ENCODE measurements around the gene EIF3F. TPM values are rescaled to one million over a fixed set of nuclear protein-coding genes. Genes with fewer than 3 reads are reported as not detected.

The EIF3F gene
- total and polyA plus RNA-seq, 8 donors, result 153 to 400 (median 347) TPM

GRCh38 chr11:8045839-8046238 is 58.7 kb downstream of the EIF3F start:
- intact Hi-C loops (cut with DNase I), result no loop called here
- Histone ChIP-seq H3K4me1 (no peaks in the 10 kb centered on the region), H3K27me3 (no peaks in the 10 kb centered on the region), H3K9me3 (no peaks in the 10 kb centered on the region), H3K27ac (no peak overlapping the region), H3K4me3 (no peak overlapping the region), H3K36me3 (no peaks in the 10 kb centered on the region)
- ATAC-seq (no peak), DNase-seq (no peak)
- TF ChIP-seq CTCF (IDR thresholded peaks at IDR 0.05), result no peak

- TF ChIP-seq CTCF (IDR thresholded peaks at IDR 0.05), result no peak
- H3K27ac ChIP-seq, result no peak overlapping the region
- no peaks in the 10 kb centered on the region for H3K27me3 ChIP-seq
- no peak overlapping the region for H3K4me3 ChIP-seq
- H3K4me1 ChIP-seq, result no peaks in the 10 kb centered on the region
- DNase-seq, result no peak
- H3K9me3 ChIP-seq, result no peaks in the 10 kb centered on the region
- intact Hi-C loops (cut with DNase I), result no loop called here
- H3K36me3 ChIP-seq, result no peaks in the 10 kb centered on the region
- no peak for ATAC-seq
Observed at GRCh38 chr11:8047382-8047781, 60.2 kb downstream of the EIF3F start.

GRCh38 chr11:8049084-8049483 is 61.9 kb downstream of the EIF3F start:
- no peak overlapping the region for H3K4me3 ChIP-seq
- no peak overlapping the region for H3K27ac ChIP-seq
- TF ChIP-seq CTCF (IDR thresholded peaks at IDR 0.05), result no peak
- no peaks in the 10 kb centered on the region for H3K9me3 ChIP-seq
- H3K27me3 ChIP-seq, result no peaks in the 10 kb centered on the region
- DNase-seq (no peak), ATAC-seq (no peak)
- H3K4me1 ChIP-seq, result no peaks in the 10 kb centered on the region
- intact Hi-C loops (cut with DNase I), result no loop called here
- H3K36me3 ChIP-seq, result no peaks in the 10 kb centered on the region

Other genes starting within 250 kb of the EIF3F start
- gene OR5P2, start 190.4 kb upstream of the EIF3F start, total RNA-seq, result 1 to 10 TPM in 1 of 2 donors, under 1 TPM in 1; 0.52 to 2.3 TPM
- gene OR5P2, start 190.4 kb upstream of the EIF3F start, polyA plus RNA-seq (ENCODE audit: insufficient read length in 6 of 6), result under 1 TPM in 5 of 6 donors, not detected in 1; 0.15 to 0.31 (median 0.24) TPM
- 1 to 10 TPM in 1 of 2 donors, not detected in 1; 2.9 TPM for gene OR5P3, start 156.5 kb upstream of the EIF3F start, total RNA-seq
- under 1 TPM in 1 of 6 donors, not detected in 5; 0.23 TPM for gene OR5P3, start 156.5 kb upstream of the EIF3F start, polyA plus RNA-seq (ENCODE audit: insufficient read length in 6 of 6)
- not detected for gene OR10A6, start 56.1 kb upstream of the EIF3F start, total RNA-seq
- gene OR10A6, start 56.1 kb upstream of the EIF3F start, polyA plus RNA-seq (ENCODE audit: insufficient read length in 6 of 6), result under 1 TPM; 0.03 to 0.08 (median 0.07) TPM
- gene OR10A3, start 45.6 kb upstream of the EIF3F start, total RNA-seq, result not detected
- under 1 TPM in 4 of 6 donors, not detected in 2; 0.04 to 0.13 (median 0.06) TPM for gene OR10A3, start 45.6 kb upstream of the EIF3F start, polyA plus RNA-seq (ENCODE audit: insufficient read length in 6 of 6)
- not detected for gene NLRP10, start 21.9 kb upstream of the EIF3F start, total RNA-seq
- not detected for gene NLRP10, start 21.9 kb upstream of the EIF3F start, polyA plus RNA-seq (ENCODE audit: insufficient read length in 6 of 6)
- gene TUB, start 93.9 kb downstream of the EIF3F start, total RNA-seq, result 1 to 10 TPM; 5.6 to 7.1 TPM
- gene TUB, start 93.9 kb downstream of the EIF3F start, polyA plus RNA-seq (ENCODE audit: insufficient read length in 6 of 6), result 10 to 100 TPM; 24.7 to 30.0 (median 27.0) TPM
- gene RIC3, start 181.7 kb downstream of the EIF3F start, total RNA-seq, result 1 to 10 TPM; 8.2 to 8.6 TPM
- 1 to 10 TPM; 2.2 to 3.5 (median 2.8) TPM for gene RIC3, start 181.7 kb downstream of the EIF3F start, polyA plus RNA-seq (ENCODE audit: insufficient read length in 6 of 6)

Data from left lung (tissue), 10 donors.